HG03066 (cell line): ENCODE data around the gene COASY.

Source experiments
- ATAC-seq: cut with Tn5 transposase; IDR thresholded peaks from one replicate; pipeline ENCODE4 v1.9.1; 2021; ENCODE audit warnings: low read depth; ENCODE audit not compliant: unreplicated experiment

Gene COASY

GRCh38 chr17:42561897-42562387, at the start of gene COASY:
Gene COASY, plus strand, starts transcription at chr17:42562148. Its CDS starts 475 bp downstream, at chr17:42562623.
- no peak for ATAC-seq

GRCh38 chr17:42512246-42512645, 49.7 kb upstream of the COASY start:
- ATAC-seq: no peak

- no peak for ATAC-seq
Observed at GRCh38 chr17:42512733-42513251, 49.2 kb upstream of the COASY start.

GRCh38 chr17:42513686-42514085, 48.3 kb upstream of the COASY start:
- ATAC-seq: no peak

- ATAC-seq: no peak
Observed at GRCh38 chr17:42514279-42514678, 47.7 kb upstream of the COASY start.

- ATAC-seq: no peak
Observed at GRCh38 chr17:42514867-42515266, 47.1 kb upstream of the COASY start.

- ATAC-seq: no peak
Observed at GRCh38 chr17:42517516-42517915, 44.4 kb upstream of the COASY start.

GRCh38 chr17:42518046-42518754, 43.7 kb upstream of the COASY start:
- no peak for ATAC-seq

- ATAC-seq: no peak
Observed at GRCh38 chr17:42518755-42519545, 43.0 kb upstream of the COASY start.

- ATAC-seq: no peak
Observed at GRCh38 chr17:42519546-42520491, 42.1 kb upstream of the COASY start.

GRCh38 chr17:42520540-42520951, 41.4 kb upstream of the COASY start:
- ATAC-seq: no peak

GRCh38 chr17:42521036-42521435, 40.9 kb upstream of the COASY start:
- ATAC-seq: no peak

GRCh38 chr17:42521666-42522262, 40.2 kb upstream of the COASY start:
- ATAC-seq: no peak

- ATAC-seq: no peak
Observed at GRCh38 chr17:42522263-42522790, 39.6 kb upstream of the COASY start.

- no peak for ATAC-seq
Observed at GRCh38 chr17:42522798-42523278, 39.1 kb upstream of the COASY start.

GRCh38 chr17:42525221-42525620, 36.7 kb upstream of the COASY start:
- no peak for ATAC-seq

- ATAC-seq: no peak
Observed at GRCh38 chr17:42526031-42526444, 35.9 kb upstream of the COASY start.

GRCh38 chr17:42527932-42528331, 34.0 kb upstream of the COASY start:
- no peak for ATAC-seq

GRCh38 chr17:42529061-42529460, 32.9 kb upstream of the COASY start:
- ATAC-seq: no peak
